NCI-H187 treated with DMSO at 0.1 percent for 48 hours (cell line): ENCODE measurements around the gene NPDC1.

Experiments used
- DNase-seq: peaks from one replicate; lab custom pipeline; 2025; lab: John Stamatoyannopoulos, UW

The NPDC1 gene

GRCh38 chr9:137025517-137025966 lies 20.4 kb downstream of the NPDC1 start:
- DNase-seq, result peak; percentile 21

- DNase-seq, result no peak
These were observed 22.4 kb downstream of the NPDC1 start for GRCh38 chr9:137023583-137023991.

- DNase-seq, result no peak
These were observed 22.8 kb downstream of the NPDC1 start for GRCh38 chr9:137023157-137023556.

GRCh38 chr9:137022662-137023008 lies 23.3 kb downstream of the NPDC1 start:
- no peak for DNase-seq

GRCh38 chr9:137021979-137022661 lies 23.9 kb downstream of the NPDC1 start:
- no peak for DNase-seq

GRCh38 chr9:137021568-137021978 lies 24.4 kb downstream of the NPDC1 start:
- no peak for DNase-seq

- DNase-seq, result no peak
These were observed 25.0 kb downstream of the NPDC1 start for GRCh38 chr9:137020771-137021567.

GRCh38 chr9:137019891-137020683 lies 25.9 kb downstream of the NPDC1 start:
- DNase-seq, result no peak

GRCh38 chr9:137018761-137019559 lies 27.0 kb downstream of the NPDC1 start:
- no peak for DNase-seq

GRCh38 chr9:137017791-137018497 lies 28.0 kb downstream of the NPDC1 start:
- DNase-seq, result no peak

GRCh38 chr9:137017071-137017470 lies 28.9 kb downstream of the NPDC1 start:
- no peak for DNase-seq

GRCh38 chr9:137016436-137016835 lies 29.5 kb downstream of the NPDC1 start:
- no peak for DNase-seq

- DNase-seq, result no peak
These were observed 30.0 kb downstream of the NPDC1 start for GRCh38 chr9:137015976-137016375.

- DNase-seq, result no peak
These were observed 30.4 kb downstream of the NPDC1 start for GRCh38 chr9:137015540-137015930.

- no peak for DNase-seq
These were observed 31.0 kb downstream of the NPDC1 start for GRCh38 chr9:137014776-137015539.

- no peak for DNase-seq
These were observed 31.8 kb downstream of the NPDC1 start for GRCh38 chr9:137014166-137014565.

GRCh38 chr9:137013571-137013940 lies 32.4 kb downstream of the NPDC1 start:
- no peak for DNase-seq

GRCh38 chr9:137012694-137013570 lies 33.0 kb downstream of the NPDC1 start:
- DNase-seq, result no peak

- DNase-seq, result no peak
These were observed 33.9 kb downstream of the NPDC1 start for GRCh38 chr9:137011907-137012675.
